ENCODE measurements around the gene ZPBP.
"Not testable (repeated sequence)": the region's sequence is repeated elsewhere in the genome, so short reads cannot be mapped to it uniquely, and the experiment has no call there.

ZPBP gene

DNA sequence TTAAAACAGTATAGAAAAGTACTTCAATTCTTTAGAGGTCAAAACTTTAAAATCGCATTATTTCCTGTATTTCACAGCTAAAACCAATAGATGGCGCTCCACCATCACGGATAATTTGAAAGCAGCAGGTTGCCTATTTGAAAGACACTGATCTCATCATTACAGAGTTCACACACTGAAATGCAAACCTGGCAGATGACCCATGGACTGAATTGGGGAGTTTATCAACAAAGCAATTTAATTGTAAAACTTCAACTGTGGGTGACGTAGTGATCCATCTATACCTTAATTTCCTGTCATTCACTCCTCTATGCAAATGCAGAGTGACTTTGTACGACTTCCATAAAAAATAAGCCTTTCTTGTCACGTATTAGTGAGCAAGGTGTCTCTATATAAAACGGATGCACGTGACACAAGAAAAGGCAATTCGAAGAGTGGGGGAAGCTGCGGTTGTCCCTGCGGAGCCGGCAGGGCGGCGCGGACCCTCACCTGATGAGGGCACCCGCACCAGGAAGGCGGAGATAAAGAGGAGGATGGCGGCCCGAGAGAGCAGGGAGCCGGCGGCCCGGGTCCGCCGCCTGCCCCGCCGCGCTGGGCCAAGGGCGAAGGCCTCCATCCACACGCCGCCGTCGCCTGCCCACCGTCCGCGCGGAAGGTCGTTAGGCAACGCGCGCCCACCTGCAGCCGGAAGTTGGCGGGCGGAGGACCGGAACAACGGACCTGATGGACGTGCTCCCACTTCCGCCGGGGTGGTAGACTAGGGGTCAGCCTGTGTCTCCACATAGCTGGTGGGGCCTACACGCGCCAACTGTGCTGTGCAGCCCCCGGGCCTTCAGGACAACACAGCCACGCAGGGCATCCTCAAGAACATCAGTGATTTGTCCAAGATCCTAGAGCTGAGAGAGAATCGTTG lies at the start of gene ZPBP:
TSS of gene ZPBP (minus strand) at position 668 of the 913 bp plus-strand sequence. CDS start at position 616, 52 bp downstream.
- peak; percentile 38 for DNase-seq

DNA sequence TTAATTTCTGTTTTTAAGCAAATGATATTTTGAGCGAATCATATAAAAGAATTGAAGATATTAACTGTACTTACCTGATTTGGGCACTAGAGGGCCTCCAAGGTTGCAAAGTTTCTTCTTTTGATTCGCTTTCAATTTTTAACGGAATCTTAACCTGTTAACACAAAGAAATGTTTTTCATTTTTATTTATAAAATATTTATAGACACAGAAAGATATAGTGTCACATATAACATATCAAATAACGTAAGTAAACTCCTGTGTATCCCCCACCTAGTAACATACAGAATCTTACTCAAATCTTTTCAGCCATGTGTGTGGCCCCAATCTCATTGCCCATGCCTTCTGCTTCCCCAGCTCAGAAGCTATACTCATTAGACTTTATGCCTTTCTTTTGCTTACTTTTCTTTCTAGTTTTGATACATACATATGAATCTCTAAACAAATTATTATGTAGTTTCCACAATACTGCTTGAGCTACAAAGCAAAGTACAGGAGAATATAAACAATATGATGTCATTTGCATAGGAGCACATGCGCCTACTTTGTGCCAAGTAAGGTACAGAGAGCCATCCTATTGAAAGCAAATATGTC lies 49.5 kb upstream of the ZPBP start:
- no peak for DNase-seq

DNA sequence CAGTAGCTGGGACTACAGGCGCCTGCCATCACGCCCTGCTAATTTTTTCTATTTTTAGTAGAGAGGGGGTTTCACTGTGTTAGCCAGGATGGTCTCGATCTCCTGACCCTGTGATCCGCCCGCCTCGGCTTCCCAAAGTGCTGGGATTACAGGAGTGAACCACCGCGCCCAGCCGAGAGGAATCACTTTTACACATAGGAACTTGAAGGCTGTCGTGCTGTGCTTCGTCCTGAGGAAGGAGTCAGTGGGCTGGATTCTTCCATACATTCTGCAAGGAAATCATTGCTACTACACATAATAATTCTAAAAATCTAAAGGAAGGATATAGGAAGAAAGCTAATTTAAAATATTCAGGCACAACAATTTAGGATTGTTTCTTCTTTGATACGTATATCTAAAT lies 48.8 kb upstream of the ZPBP start:
- DNase-seq = no peak

DNA sequence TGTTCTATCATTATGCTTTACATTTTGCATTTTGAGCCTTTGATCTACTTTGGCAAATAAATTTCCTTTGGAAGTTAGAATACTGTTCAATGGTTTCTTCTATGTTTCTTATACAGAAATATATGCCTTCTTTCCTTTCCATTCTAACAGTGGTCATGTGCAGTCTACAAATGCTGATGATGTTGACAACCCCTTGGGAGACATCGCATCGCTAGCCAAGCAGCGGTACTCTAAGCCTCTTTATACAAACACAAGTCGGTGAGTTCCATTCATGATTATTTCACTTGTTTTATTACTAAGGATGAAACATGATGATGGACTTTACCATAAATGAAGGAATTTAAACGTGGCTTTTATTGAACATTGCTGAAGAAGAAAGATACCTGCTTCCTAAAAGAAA lies 48.1 kb upstream of the ZPBP start:
- no peak for DNase-seq

DNA sequence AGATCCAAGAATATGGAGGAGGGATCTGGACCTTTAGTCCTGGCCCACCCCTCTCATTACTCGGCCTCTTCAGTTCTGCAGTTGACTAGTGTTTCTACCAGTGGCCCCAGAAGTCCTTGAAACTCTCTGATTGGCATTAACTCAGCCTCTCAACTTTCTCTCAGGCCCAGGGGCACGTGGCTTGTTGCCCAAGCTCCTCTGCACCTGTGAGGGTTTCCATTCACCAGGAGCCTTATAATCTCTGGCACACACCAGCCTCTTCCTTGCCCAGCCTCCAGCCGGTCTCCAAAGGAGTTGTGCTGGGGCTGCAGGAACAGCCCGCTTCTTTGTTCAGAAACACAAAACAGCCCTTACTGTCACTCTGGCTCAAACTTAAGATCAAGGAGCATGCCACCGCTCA lies 47.6 kb upstream of the ZPBP start:
- DNase-seq = no peak

- DNase-seq = no peak
Observed at GRCh38 chr7:50138101-50138500, 45.1 kb upstream of the ZPBP start.

DNA sequence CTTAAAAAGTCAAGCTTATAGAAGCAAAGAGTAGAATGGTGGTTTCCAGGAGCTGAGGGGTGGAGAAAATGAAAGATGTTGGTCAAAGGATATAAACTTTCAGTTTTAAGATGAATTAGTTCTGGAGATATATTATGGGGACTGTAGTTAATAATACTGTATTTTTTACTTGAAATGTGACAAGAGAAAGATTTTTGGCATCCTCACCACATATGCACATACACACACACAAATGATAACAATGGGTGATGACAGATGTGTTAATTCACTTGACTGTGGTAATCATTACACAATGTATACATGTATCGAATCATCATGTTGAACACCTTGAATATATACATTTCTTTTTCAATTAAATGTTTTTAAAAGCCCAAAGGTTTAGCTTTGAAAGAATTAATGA lies 32.7 kb upstream of the ZPBP start:
- DNase-seq = no peak

DNA sequence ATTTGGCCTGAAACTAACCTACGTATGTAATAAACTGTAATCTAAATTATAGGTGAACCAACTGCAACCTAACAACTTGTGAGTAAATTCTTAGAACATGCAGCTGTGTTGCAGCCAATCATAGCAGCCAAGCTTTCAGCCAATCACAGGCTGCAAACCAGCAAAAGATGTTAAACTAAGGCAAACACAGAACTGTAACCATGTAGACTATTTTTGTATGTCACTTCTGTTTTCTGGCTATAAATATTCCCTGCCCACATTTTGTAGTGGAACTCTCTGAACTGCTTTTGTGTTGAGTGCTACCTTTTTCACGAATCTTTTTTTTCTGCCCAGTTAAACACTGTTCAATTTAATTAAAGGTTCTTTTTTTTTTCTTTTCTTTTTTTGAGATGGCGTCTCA lies 28.2 kb upstream of the ZPBP start:
- DNase-seq = no peak

- peak; percentile 20 for DNase-seq
Observed at GRCh38 chr7:50119815-50120637, 27.0 kb upstream of the ZPBP start.

- DNase-seq = no peak
Observed at GRCh38 chr7:50112250-50112649, 19.2 kb upstream of the ZPBP start.

GRCh38 chr7:50101873-50102272 lies 8.8 kb upstream of the ZPBP start:
- no peak for DNase-seq

- DNase-seq = no peak
Observed at GRCh38 chr7:50095634-50096033, 2.6 kb upstream of the ZPBP start.

GRCh38 chr7:50088463-50089129 lies 4.5 kb downstream of the ZPBP start:
- DNase-seq = no peak

GRCh38 chr7:50085344-50085743 lies 7.7 kb downstream of the ZPBP start:
- no peak for DNase-seq

GRCh38 chr7:50073093-50073492 lies 20.0 kb downstream of the ZPBP start:
- no peak for DNase-seq

DNA sequence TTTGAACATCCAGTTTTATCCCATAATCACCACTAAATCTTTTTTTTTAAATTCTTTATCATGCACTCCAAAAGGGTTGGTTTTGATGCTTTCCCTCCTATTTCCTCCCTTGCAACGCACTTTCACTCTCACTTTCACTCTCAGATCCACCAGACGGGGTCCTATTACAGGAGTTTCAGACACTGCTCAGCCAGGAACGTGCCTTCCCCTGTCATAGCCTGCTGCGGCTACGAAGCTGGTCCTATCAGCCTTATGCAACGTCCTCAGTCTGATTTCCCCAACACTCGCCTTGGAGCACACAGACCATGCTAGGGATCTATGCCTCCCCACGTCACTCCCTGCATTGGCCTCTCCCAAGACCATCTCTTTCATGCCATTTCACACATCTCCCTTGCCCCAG lies 23.4 kb downstream of the ZPBP start:
- DNase-seq = no peak

DNA sequence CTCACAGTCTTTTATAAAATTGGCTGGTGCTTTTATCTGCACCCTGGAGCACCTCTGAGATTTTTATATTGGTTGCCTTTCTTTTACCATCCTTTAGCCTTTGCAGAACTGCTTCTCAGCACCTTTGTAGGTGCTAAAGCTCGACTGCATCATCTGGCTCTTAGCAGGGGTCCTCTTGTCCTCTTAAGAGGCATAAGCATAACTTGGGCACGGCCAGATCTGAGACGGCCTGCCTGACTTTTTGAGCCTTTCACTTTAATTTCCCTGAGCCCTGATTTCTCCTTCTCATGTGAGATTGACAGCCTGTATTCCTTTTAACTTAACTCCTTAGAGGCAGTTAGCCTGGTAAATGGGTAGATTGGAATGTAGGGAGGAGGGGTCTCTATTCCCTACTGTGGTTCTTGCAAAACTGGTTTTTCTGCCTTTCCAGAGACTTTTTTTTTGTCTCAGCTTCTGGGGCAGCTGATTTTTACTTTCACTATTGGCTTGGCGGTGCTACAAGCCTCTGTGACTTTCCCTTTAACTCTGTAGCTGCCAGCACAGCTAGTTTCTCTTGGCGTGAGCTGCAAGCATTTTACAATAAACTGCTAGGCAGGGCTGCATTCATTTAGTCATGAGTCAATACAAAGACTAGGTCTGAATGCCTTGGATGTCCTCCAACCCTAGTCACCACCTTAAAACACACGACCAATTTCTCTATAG lies 24.0 kb downstream of the ZPBP start:
- no peak for DNase-seq

GRCh38 chr7:50068026-50068425 lies 25.0 kb downstream of the ZPBP start:
- no peak for DNase-seq

DNA sequence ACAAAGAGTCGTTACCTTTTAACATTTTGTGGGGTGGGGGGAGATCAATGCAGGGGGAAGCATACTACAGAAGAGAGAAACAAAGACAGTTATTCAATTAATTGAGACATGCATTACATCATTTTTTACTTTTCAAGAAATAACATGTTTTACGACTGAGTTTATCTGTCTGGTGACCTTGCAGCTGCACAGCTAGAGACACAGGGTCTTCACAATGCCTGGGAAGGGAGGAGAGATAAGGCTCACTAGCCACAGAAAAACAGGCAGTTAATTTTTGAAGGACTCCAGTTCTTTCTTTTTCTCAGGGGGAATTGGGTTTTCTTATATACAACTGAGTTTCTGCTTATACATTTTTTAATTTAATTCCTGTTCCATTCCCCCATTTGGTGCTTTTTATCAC lies 30.1 kb downstream of the ZPBP start:
- no peak for DNase-seq

DNA sequence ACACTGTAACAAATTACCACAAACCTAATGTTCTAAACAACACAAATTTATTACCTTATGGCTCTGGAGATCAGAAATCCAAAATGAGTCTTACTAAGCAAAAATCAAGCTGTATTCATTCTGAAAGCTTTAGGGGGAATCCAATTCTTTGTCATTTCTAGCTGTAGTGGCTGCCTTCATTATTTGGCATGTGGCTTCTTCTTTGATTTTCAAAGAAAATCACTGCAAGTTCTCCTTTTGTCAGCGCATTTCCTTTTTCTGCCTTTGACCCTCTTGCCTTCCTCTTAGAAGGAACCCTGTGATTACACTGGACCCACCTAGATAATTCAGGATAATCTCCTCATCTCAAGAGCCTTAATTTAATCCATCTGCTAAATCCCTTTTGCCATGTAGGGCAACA lies 36.9 kb downstream of the ZPBP start:
- DNase-seq = no peak

- no peak for DNase-seq
Observed at GRCh38 chr7:50047716-50048115, 45.3 kb downstream of the ZPBP start.

DNA sequence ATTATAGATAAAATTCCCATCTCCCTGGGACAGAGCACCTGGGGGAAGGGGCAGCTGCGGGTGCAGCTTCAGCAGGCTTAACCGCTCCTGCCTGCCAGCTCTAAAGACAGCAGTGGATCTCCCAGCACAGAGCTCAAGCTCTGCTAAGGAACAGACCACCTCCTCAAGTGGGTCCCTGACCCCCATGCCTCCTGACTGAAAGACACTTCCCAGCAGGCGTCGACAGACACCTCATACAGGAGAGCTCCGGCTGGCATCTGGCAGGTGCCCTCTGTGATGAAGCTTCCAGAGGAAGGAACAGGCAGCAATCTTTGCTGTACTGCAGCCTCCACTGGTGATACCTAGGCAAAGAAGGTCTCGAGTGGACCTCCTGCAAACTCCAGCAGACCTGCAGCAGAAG lies 51.9 kb downstream of the ZPBP start:
- DNase-seq = not testable (repeated sequence)
